Measurements from ENCODE around the gene PCDHGA2.

- TF ChIP-seq, protein P1, sequence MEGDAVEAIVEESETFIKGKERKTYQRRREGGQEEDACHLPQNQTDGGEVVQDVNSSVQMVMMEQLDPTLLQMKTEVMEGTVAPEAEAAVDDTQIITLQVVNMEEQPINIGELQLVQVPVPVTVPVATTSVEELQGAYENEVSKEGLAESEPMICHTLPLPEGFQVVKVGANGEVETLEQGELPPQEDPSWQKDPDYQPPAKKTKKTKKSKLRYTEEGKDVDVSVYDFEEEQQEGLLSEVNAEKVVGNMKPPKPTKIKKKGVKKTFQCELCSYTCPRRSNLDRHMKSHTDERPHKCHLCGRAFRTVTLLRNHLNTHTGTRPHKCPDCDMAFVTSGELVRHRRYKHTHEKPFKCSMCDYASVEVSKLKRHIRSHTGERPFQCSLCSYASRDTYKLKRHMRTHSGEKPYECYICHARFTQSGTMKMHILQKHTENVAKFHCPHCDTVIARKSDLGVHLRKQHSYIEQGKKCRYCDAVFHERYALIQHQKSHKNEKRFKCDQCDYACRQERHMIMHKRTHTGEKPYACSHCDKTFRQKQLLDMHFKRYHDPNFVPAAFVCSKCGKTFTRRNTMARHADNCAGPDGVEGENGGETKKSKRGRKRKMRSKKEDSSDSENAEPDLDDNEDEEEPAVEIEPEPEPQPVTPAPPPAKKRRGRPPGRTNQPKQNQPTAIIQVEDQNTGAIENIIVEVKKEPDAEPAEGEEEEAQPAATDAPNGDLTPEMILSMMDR (IDR thresholded peaks at IDR 0.05; ENCODE audit: insufficient read depth, low read length, poor library complexity, severe bottlenecking): no peak
- no peak for TF ChIP-seq EZH2phosphoT487 (conservative IDR thresholded peaks at IDR 0.05; ENCODE audit: low read length)
Measured at GRCh38 chr5:141374627-141375026, 36.1 kb downstream of the PCDHGA2 start.
